DOHH2 (cell line): ENCODE results near the gene CD177.
"Not testable (repeated sequence)": the region's sequence is repeated elsewhere in the genome, so short reads cannot be mapped to it uniquely, and the experiment has no call there.

Experiments
- H3F3A ChIP-seq: fragments of 200-600 bp; sonication (generic), shearing (Covaris generic); 2 replicates; pipeline ENCODE4 v1.6.0; 2016; ENCODE audit warnings: antibody characterized with exemption, mild to moderate bottlenecking; ENCODE audit not compliant: control insufficient read depth, insufficient read depth
- H3K27ac ChIP-seq: fragments of 200-600 bp; sonication (generic); 2 replicates; pipeline ENCODE4 v1.5.1; 2014; ENCODE audit warnings: low read depth, mild to moderate bottlenecking, low read length, moderate library complexity
- H3K27me3 ChIP-seq: fragments of 200-600 bp; sonication (generic); 2 replicates; pipeline ENCODE4 v1.6.1; 2014; ENCODE audit warnings: mild to moderate bottlenecking, low read length, mixed read lengths; ENCODE audit not compliant: control insufficient read depth
- H3K36me3 ChIP-seq: fragments of 200-600 bp; sonication (generic); 2 replicates; pipeline ENCODE4 v1.6.1; 2014; ENCODE audit warnings: mild to moderate bottlenecking, low read length, moderate library complexity, mixed read lengths; ENCODE audit not compliant: control insufficient read depth
- H3K4me1 ChIP-seq: fragments of 200-600 bp; sonication (generic); 2 replicates; pipeline ENCODE4 v1.6.1; 2014; ENCODE audit warnings: mild to moderate bottlenecking, low read length, mixed read lengths; ENCODE audit not compliant: control insufficient read depth
- H3K4me2 ChIP-seq: fragments of 200-600 bp; sonication (generic); 2 replicates; pipeline ENCODE4 v1.6.0; 2014; ENCODE audit warnings: mild to moderate bottlenecking, low read length, moderate library complexity
- H3K4me3 ChIP-seq: fragments of 200-600 bp; sonication (generic); 2 replicates; pipeline ENCODE4 v1.5.1; 2014; ENCODE audit warnings: mild to moderate bottlenecking, low read length, mixed read lengths
- H3K79me2 ChIP-seq: fragments of 200-600 bp; sonication (generic); 2 replicates; pipeline ENCODE4 v1.6.1; 2014; ENCODE audit warnings: mild to moderate bottlenecking, low read length, mixed read lengths; ENCODE audit not compliant: control insufficient read depth
- H3K9me2 ChIP-seq: fragments of 200-600 bp; sonication (generic); replicated peaks from 2 replicates; pipeline ENCODE4 v1.6.1; 2014; ENCODE audit warnings: mild to moderate bottlenecking, low read length, mixed read lengths; ENCODE audit not compliant: control insufficient read depth
- H3K9me3 ChIP-seq: fragments of 200-600 bp; sonication (generic); 2 replicates; pipeline ENCODE4 v1.6.1; 2014; ENCODE audit warnings: antibody characterized with exemption, low read length, mixed read lengths; ENCODE audit not compliant: control insufficient read depth, insufficient read depth
- H4K20me1 ChIP-seq: fragments of 200-600 bp; sonication (generic); 2 replicates; pipeline ENCODE4 v1.6.0; 2014; ENCODE audit warnings: low read depth, mild to moderate bottlenecking, antibody characterized with exemption, low read length, moderate library complexity; ENCODE audit not compliant: control insufficient read depth, insufficient read depth
- EZH2phosphoT487 ChIP-seq: fragments of 200-600 bp; sonication (generic); IDR thresholded peaks from 2 replicates; pipeline ENCODE4 v1.6.1; 2017; ENCODE audit warnings: borderline replicate concordance, mild to moderate bottlenecking, antibody characterized with exemption, low read length, moderate library complexity, mixed read lengths
- TF ChIP-seq, protein P1 (sequence below): fragments of 200-600 bp; sonication (generic); IDR thresholded peaks from one replicate; pipeline ENCODE4 v1.5.1; 2014; ENCODE audit warnings: antibody characterized with exemption, mild to moderate bottlenecking, low read depth, low read length; ENCODE audit not compliant: poor library complexity, severe bottlenecking

The CD177 gene

DNA sequence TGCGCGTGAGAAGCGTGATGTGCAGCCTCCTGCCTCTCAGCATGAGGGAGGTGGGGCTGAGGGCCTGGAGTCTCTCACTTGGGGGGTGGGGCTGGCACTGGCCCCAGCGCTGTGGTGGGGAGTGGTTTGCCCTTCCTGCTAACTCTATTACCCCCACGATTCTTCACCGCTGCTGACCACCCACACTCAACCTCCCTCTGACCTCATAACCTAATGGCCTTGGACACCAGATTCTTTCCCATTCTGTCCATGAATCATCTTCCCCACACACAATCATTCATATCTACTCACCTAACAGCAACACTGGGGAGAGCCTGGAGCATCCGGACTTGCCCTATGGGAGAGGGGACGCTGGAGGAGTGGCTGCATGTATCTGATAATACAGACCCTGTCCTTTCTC lies 8.7 kb downstream of the CD177 start:
- no peak overlapping the region for H3K4me2 ChIP-seq
- no peaks in the 10 kb centered on the region for H3K27me3 ChIP-seq
- no peaks in the 10 kb centered on the region for H3K4me1 ChIP-seq
- no peaks in the 10 kb centered on the region for H3K9me3 ChIP-seq
- no peaks in the 10 kb centered on the region for H4K20me1 ChIP-seq
- H3K4me3 ChIP-seq, result no peak overlapping the region
- H3K9me2 ChIP-seq, result no peaks in the 10 kb centered on the region
- no peaks in the 10 kb centered on the region for H3K36me3 ChIP-seq
- no peaks in the 10 kb centered on the region for H3K79me2 ChIP-seq
- no peak for TF ChIP-seq EZH2phosphoT487
- TF ChIP-seq, protein P1, sequence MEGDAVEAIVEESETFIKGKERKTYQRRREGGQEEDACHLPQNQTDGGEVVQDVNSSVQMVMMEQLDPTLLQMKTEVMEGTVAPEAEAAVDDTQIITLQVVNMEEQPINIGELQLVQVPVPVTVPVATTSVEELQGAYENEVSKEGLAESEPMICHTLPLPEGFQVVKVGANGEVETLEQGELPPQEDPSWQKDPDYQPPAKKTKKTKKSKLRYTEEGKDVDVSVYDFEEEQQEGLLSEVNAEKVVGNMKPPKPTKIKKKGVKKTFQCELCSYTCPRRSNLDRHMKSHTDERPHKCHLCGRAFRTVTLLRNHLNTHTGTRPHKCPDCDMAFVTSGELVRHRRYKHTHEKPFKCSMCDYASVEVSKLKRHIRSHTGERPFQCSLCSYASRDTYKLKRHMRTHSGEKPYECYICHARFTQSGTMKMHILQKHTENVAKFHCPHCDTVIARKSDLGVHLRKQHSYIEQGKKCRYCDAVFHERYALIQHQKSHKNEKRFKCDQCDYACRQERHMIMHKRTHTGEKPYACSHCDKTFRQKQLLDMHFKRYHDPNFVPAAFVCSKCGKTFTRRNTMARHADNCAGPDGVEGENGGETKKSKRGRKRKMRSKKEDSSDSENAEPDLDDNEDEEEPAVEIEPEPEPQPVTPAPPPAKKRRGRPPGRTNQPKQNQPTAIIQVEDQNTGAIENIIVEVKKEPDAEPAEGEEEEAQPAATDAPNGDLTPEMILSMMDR, result no peak
- H3K27ac ChIP-seq, result no peak overlapping the region
- no peaks in the 10 kb centered on the region for H3F3A ChIP-seq

DNA sequence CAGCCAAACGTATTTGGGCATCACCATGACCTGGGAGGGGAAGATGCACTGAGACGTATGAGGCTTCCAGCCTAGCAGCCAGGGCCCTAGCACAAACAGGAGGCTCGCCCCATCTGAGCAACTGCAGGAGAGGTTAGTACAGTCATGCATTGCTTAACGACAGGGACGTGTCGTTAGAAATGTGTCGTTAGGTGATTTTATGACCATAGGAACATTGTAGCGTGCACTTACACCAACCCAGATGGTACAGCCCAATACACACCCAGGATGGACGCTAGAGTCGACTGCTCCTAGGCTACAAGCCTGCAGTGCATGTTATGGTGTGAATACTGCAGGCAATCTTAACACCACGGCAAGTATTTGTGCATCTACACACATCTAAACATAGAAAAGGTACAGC lies 9.3 kb downstream of the CD177 start:
- Histone ChIP-seq H3K27ac (no peak overlapping the region), H3K27me3 (no peaks in the 10 kb centered on the region), H3K9me3 (no peaks in the 10 kb centered on the region), H3K9me2 (no peaks in the 10 kb centered on the region), H3K79me2 (no peaks in the 10 kb centered on the region), H3K36me3 (no peaks in the 10 kb centered on the region), H3F3A (no peaks in the 10 kb centered on the region), H3K4me2 (no peak overlapping the region), H3K4me1 (no peaks in the 10 kb centered on the region), H3K4me3 (no peak overlapping the region), H4K20me1 (no peaks in the 10 kb centered on the region)
- TF ChIP-seq, protein P1, result no peak
- no peak for TF ChIP-seq EZH2phosphoT487

DNA sequence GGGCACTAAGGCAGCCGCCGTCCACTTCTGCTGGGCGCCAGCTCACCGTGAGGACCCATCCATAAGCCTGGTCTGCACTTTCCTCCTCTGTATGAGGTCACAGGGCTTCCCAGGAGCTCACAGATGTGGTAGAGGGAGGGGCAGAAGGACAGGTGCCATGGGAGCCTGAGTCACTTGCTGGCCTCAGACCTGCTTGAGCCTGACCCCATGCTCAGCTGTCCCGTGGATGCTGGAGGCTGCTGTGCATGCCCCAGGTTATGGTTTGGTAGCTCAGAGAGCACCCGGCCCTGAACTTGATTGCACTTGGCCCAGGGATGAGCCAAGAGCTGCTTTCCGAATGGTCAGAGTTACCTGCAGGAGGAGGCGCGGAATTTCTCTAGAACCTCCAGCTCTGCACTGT lies 12.2 kb downstream of the CD177 start:
- not testable (repeated sequence) for H3F3A ChIP-seq, H3K4me1 ChIP-seq, H3K4me2 ChIP-seq, H3K79me2 ChIP-seq, H4K20me1 ChIP-seq, H3K27ac ChIP-seq, H3K9me2 ChIP-seq, H3K27me3 ChIP-seq, H3K4me3 ChIP-seq, H3K36me3 ChIP-seq, H3K9me3 ChIP-seq

DNA sequence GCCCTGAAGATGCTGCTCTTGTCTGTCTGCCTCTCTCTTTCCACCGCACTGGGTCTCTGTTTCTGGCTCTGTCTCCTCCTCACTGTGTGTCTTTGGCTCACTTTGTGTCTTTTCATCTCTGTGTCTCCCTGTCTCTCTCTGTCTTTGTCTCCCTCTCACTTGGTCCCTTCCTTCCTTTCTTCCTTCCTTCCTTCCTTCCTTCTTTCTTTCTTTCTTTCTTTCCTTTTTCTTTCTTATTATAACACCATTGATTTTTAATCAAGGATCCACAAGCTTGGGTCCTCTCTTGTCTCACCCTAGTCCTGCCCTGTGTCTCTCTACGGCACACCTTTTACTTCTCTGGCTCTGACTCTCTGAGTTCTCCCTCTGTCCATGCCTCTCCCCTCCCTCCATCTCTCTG lies 14.3 kb downstream of the CD177 start:
- Histone ChIP-seq H3K27me3 (no peaks in the 10 kb centered on the region), H3K4me3 (no peak overlapping the region), H3K4me1 (no peaks in the 10 kb centered on the region), H4K20me1 (no peaks in the 10 kb centered on the region), H3K36me3 (no peaks in the 10 kb centered on the region), H3F3A (no peaks in the 10 kb centered on the region), H3K9me3 (no peaks in the 10 kb centered on the region), H3K27ac (no peak overlapping the region), H3K79me2 (no peaks in the 10 kb centered on the region), H3K4me2 (no peak overlapping the region), H3K9me2 (no peaks in the 10 kb centered on the region)
- no peak for TF ChIP-seq EZH2phosphoT487
- TF ChIP-seq, protein P1, result no peak

DNA sequence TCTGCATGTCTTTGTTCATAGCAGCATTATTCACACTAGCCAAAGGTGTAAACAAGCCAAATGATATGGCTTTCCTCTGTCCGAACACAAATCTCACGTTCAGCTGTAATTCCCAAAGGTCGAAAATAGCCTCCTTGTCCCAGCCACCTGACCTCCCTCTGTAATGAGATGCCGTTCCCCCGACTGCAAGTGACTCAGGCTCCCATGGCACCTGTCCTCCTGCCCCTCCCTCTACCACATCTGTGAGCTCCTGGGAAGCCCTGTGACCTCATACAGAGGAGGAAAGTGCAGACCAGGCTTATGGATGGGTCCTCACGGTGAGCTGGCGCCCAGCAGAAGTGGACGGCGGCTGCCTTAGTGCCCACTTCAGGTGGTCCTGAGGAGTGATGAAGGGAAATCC lies 15.4 kb downstream of the CD177 start:
- not testable (repeated sequence) for H3K79me2 ChIP-seq, H3K36me3 ChIP-seq, H3K4me2 ChIP-seq, H3F3A ChIP-seq, H4K20me1 ChIP-seq, H3K4me1 ChIP-seq, H3K9me2 ChIP-seq, H3K9me3 ChIP-seq, H3K27me3 ChIP-seq, H3K27ac ChIP-seq, H3K4me3 ChIP-seq
